GM13977 (cell line): ENCODE results near the gene NKPD1.

Experiments used
- DNase-seq: peaks from one replicate; pipeline ENCODE4 v3.0.0; 2012; ENCODE audit warnings: low spot score
- in situ Hi-C: fragments of 300-500 bp; cut with MboI; formaldehyde crosslinking; loops from one replicate; pipeline ENCODE4 v1.12.0; 2022; ENCODE audit warnings: low sequenced_read_pairs, low pct_unique_long_range_greater_than_20kb, mixed read lengths, inconsistent platforms; ENCODE audit not compliant: unreplicated experiment
- TF ChIP-seq, protein P1 (sequence below): IDR thresholded peaks from 2 replicates; pipeline ENCODE4 v1.5.1; 2012; ENCODE audit warnings: mild to moderate bottlenecking, control low read depth; ENCODE audit not compliant: insufficient read depth; ENCODE audit errors: extremely low read depth, missing control alignments

NKPD1 gene

DNA sequence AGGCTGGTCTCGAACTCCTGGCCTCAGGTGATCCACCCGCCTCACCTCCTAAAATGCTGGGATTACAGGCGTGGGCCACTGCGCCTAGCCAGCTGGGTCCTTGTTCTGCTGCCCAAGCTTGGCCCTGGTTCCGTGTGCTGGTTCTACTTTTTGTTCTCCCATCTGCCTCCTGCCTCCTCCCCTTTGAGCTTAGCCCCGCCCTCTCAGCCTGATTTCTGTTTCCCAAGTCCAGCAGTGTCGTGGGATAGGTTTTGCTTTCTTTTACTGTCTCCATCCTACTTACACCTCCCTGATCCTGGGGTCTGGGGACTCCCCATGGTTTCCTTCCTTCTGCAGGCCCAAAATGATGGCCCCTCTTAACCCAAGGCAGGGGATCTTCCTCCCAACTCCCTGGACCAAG, 20.2 kb upstream of the NKPD1 start:
- TF ChIP-seq, protein P1, sequence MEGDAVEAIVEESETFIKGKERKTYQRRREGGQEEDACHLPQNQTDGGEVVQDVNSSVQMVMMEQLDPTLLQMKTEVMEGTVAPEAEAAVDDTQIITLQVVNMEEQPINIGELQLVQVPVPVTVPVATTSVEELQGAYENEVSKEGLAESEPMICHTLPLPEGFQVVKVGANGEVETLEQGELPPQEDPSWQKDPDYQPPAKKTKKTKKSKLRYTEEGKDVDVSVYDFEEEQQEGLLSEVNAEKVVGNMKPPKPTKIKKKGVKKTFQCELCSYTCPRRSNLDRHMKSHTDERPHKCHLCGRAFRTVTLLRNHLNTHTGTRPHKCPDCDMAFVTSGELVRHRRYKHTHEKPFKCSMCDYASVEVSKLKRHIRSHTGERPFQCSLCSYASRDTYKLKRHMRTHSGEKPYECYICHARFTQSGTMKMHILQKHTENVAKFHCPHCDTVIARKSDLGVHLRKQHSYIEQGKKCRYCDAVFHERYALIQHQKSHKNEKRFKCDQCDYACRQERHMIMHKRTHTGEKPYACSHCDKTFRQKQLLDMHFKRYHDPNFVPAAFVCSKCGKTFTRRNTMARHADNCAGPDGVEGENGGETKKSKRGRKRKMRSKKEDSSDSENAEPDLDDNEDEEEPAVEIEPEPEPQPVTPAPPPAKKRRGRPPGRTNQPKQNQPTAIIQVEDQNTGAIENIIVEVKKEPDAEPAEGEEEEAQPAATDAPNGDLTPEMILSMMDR, result no peak
- in situ Hi-C loops, result no loop called here
- DNase-seq, result no peak

DNA sequence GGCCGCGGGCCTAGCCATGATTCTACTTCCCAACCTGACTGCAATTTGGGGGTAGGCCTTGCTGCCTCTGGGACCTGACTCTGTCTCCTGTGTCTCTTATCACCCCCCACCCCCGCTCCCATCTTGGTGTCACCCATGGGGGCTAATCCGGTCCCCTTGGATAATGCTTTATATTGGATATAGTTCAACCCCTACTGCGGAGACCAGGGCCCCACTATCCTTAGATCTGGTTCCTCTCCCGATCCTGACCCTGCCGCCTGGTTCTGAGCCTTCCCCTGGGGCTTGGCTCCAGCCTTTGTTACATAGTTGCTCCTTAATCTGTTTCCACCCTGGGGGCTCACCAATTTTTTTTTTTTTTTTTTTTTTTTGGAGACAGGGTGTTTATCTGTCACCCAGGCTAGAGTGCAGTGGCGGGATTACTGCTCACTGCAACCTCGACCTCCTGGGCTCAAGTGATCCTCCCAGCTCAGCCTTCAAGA, 19.1 kb upstream of the NKPD1 start:
- in situ Hi-C loops, result no loop called here
- no peak for DNase-seq
- TF ChIP-seq, protein P1, result no peak

DNA sequence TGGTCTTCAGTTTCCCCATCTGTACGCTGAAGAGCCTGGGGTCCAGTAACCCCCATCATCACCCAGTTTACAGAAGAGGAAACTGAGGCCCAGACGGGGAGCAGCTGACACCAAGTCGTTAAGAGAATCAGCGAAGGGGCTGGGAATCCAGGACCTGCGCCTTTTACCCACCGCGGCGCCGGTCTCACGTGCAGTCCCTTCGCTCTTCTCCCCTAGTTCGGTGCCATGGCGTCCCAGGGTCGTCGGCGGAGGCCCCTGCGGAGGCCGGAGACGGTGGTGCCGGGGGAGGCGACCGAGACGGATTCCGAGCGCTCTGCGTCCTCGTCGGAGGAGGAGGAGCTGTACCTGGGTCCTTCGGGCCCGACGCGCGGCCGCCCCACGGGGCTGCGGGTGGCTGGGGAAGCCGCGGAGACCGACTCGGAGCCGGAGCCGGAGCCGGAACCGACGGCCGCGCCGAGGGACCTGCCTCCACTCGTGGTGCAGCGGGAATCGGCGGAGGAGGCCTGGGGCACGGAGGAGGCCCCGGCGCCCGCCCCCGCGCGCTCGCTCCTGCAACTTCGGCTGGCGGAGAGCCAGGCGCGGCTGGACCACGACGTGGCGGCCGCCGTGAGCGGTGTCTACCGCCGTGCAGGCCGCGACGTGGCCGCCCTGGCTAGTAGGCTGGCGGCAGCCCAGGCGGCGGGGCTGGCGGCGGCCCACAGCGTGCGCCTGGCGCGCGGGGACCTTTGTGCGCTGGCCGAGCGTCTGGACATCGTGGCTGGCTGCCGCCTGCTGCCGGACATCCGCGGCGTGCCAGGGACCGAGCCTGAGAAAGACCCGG, 18.5 kb upstream of the NKPD1 start:
- peak; percentile 45 for DNase-seq
- TF ChIP-seq, protein P1, result no peak
- in situ Hi-C loops, result no loop called here

DNA sequence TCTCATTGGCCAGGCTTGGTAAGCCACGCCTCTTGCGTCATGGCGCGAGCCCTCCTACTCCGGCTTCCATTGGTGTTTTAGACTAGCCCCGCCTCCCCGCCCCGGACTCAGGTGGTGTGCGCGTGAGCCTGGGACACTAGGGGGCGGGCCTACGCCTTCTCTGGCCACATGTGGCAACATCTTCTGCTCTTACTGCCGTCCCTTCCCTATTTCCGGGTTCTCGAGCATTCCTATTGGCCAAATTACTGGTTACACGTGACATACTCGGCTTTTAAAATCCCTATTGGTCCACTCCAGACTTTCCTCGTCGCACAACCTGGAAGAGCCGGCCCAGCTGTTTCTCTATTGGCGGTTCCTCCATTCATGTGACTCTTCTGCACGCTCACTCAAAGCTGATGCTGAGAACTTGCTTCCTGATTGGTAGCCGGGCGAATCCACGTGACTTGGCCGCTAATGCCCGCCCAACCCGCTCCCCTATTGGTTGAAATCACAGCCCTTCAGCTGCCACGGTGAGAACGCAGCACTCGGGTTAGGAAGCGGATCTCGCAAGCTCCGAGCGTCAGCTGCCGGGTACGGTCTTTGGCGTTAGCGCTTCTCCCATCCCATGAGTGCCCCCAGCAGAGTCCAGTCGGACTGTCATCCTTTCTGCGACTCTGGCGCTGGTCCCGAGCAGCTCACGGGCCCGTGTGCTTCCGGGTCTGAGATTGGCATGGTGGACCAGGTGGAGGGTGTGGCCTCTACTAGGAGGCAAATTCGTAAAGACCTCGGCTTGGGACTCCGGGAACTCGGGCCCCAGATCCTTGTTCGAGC, 17.7 kb upstream of the NKPD1 start, which contains the start of gene BLOC1S3:
BLOC1S3 (plus strand) TSS at position 523 of the 810 bp plus-strand sequence. CDS start 513 bp downstream, outside the sequence.
- TF ChIP-seq, protein P1, result no peak
- in situ Hi-C loops, result no loop called here

DNA sequence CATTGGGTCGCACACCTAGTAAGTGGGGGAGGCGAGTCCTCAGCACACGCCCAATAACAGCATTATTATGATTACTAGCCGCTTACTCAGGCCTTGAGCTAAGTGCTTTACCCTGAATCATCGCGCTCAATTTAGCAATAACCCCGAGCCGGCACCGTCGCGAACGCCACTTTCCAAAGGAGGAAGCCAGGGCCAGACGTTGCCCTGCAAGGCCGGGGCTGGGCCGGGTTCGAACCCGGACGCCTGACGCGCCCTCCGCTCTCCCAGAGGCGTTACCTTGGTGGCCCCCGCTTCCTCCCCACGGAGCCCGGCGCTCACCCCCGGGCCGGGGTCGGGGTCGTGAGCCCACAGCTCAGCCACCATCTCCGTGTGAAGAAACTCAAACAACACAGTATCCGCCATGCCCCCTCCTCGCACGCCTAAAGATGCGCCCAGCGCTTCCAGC, 17.1 kb upstream of the NKPD1 start, which contains the start of gene TRAPPC6A:
TRAPPC6A (minus strand) TSS at position 421 of the 445 bp plus-strand sequence; CDS start at position 402, 19 bp downstream.
- no peak for DNase-seq
- in situ Hi-C loops, result no loop called here
- TF ChIP-seq, protein P1, result no peak

More for the DNA sequence above, 17.7 kb upstream of the NKPD1 start, which contains the start of gene BLOC1S3:
- peak; percentile 98 for DNase-seq
